Lower leg skin (tissue), 3 donors: Measurements from ENCODE around the gene PBXIP1.

Experiments
- CTCF ChIP-seq, 3 donors: fragments of 450-650 bp; IDR thresholded peaks; one replicate each; pipeline ENCODE4 v1.5.1; 2016; ENCODE audit warnings: antibody characterized with exemption in 3 of 3, mild to moderate bottlenecking in 3 of 3, moderate library complexity in 2 of 3
- POLR2A ChIP-seq, 2 donors: fragments of 450-650 bp; IDR thresholded peaks; one replicate each; pipeline ENCODE4 v1.6.1; 2016 to 2017; ENCODE audit warnings: antibody characterized with exemption in 2 of 2, mild to moderate bottlenecking in 1 of 2, moderate library complexity in 1 of 2

GRCh38 chr1:154956544-154956941, 644 bp upstream of the PBXIP1 start:
- TF ChIP-seq CTCF (IDR thresholded peaks at IDR 0.05) = no peak
- no peak for TF ChIP-seq POLR2A (IDR thresholded peaks at IDR 0.05)
